Measurements from ENCODE around the gene PSMG4. TPM values are rescaled to one million over a fixed set of nuclear protein-coding genes. Genes with fewer than 3 reads are reported as not detected.
"Not testable (repeated sequence)": the region's sequence is repeated elsewhere in the genome, so short reads cannot be mapped to it uniquely, and the experiment has no call there.

Gene PSMG4
- total RNA-seq, 1 experiment from 2014 or later = 35.0 TPM

DNA sequence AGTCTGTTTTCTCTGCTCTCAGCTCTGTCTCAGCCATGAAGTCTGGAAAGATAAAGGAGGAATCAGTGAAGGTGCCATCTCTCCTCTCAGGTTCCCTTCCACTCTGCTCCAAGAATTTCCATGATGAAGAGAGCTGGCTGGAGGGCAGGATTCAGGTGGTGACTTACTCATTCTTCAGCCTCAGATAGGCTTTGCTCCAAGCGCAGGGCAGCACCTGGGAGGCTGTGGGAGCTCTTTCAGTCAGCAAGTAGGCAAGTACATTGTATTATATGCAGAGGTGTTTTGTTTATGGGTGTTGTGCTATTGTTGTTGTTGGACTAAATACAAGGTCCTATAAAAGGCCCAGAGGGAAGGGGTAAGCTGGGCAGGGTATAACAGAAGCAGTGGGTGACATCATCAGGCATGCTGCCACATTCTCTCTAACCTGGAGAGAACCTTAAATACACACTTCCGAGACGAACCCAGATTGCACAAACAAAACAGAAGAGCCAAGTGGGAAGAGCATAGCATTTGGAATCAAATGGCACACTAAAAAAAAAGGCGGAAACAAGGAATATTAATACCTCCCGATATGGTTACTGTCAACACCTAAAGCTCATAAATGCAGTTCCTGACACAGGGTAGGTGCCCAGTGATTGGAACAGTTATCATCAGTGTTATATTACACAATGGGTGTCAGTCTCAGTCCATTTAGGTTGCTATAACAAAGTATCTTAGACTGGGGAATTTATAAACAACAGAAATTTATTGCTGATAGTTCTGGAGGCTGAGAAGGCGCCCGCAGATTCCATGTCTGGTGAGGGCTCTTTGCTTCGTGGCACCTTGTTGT lies 14.5 kb upstream of the PSMG4 start:
- Histone ChIP-seq H3K4me3 (replicated peaks in 1 of 2; ENCODE audit: low read depth in 1 of 2, low read length in 2 of 2) (no peak overlapping the region), H3K4me2 (ENCODE audit: low read length) (no peak overlapping the region), H3K36me3 (ENCODE audit: control insufficient read depth in 1 of 2, insufficient read depth in 2 of 2, low read length in 2 of 2) (no peaks in the 10 kb centered on the region), H2AFZ (ENCODE audit: low read depth, low read length, poor library complexity, severe bottlenecking) (no peak overlapping the region), H3K9ac (ENCODE audit: low read length) (no peak overlapping the region), H3K4me1 (ENCODE audit: control insufficient read depth in 1 of 2, insufficient read depth in 2 of 2, low read length in 2 of 2) (peaks cover 0 to 14% of the 10 kb centered on the region in 2 experiments; a peak in 2 of 4 replicates), H3K27ac (ENCODE audit: low read depth, low read length) (no peak overlapping the region), H3K27me3 (ENCODE audit: insufficient read depth, low read length) (no peaks in the 10 kb centered on the region), H4K20me1 (ENCODE audit: insufficient read depth) (no peaks in the 10 kb centered on the region), H3K79me2 (ENCODE audit: insufficient read depth, low read length) (no peaks in the 10 kb centered on the region), H3K9me3 (ENCODE audit: control insufficient read depth in 1 of 2, insufficient read depth in 1 of 2, low read depth in 1 of 2, low read length in 2 of 2) (no peaks in the 10 kb centered on the region), H3K9me2 (ENCODE audit: insufficient read depth) (no peaks in the 10 kb centered on the region)
- intact Hi-C loops (cut with micrococcal nuclease) = no loop called here
- ChIA-PET CTCF (no interaction called here), POLR2A (interaction anchor here (1.4 kb wide), 1 partner anchor 87 kb away, joined by 3 read pairs; the partner anchor contains the start of gene TUBB2A), RAD21 (ENCODE audit: low non-redundant PET in 1 of 2, low total read pairs in 2 of 2, uncharacterized antibody in 2 of 2, unreplicated experiment in 2 of 2) (no interaction called here)
- TF ChIP-seq CEBPB (IDR thresholded peaks at IDR 0.05; ENCODE audit: low read depth) (no peak), ELF1 (IDR thresholded peaks at IDR 0.05; ENCODE audit: borderline replicate concordance, low read depth) (no peak), POLR2A (IDR thresholded peaks at IDR 0.05; ENCODE audit: borderline replicate concordance, extremely low read depth, insufficient read depth, insufficient read length) (no peak), JUND (IDR thresholded peaks at IDR 0.05) (no peak), EZH2 (IDR thresholded peaks at IDR 0.05) (no peak), POLR2AphosphoS5 (IDR thresholded peaks at IDR 0.05; ENCODE audit: low read depth, low read length) (no peak), RAD21 (IDR thresholded peaks at IDR 0.05; ENCODE audit: low read depth) (no peak), TCF7L2 (IDR thresholded peaks at IDR 0.05; ENCODE audit: borderline replicate concordance, extremely low read depth, insufficient read depth, insufficient read length) (no peak)
- TF ChIP-seq, protein P1, sequence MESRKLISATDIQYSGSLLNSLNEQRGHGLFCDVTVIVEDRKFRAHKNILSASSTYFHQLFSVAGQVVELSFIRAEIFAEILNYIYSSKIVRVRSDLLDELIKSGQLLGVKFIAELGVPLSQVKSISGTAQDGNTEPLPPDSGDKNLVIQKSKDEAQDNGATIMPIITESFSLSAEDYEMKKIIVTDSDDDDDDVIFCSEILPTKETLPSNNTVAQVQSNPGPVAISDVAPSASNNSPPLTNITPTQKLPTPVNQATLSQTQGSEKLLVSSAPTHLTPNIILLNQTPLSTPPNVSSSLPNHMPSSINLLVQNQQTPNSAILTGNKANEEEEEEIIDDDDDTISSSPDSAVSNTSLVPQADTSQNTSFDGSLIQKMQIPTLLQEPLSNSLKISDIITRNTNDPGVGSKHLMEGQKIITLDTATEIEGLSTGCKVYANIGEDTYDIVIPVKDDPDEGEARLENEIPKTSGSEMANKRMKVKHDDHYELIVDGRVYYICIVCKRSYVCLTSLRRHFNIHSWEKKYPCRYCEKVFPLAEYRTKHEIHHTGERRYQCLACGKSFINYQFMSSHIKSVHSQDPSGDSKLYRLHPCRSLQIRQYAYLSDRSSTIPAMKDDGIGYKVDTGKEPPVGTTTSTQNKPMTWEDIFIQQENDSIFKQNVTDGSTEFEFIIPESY (IDR thresholded peaks at IDR 0.05; ENCODE audit: extremely low read depth, insufficient replicate concordance, low read length) = no peak
- TF ChIP-seq, protein P2, sequence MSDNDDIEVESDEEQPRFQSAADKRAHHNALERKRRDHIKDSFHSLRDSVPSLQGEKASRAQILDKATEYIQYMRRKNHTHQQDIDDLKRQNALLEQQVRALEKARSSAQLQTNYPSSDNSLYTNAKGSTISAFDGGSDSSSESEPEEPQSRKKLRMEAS (IDR thresholded peaks at IDR 0.05) = no peak
- DNase-seq (ENCODE audit: low read depth, low spot score) (no peak), ATAC-seq (no peak)
- BruUV-seq (replicated peaks) = no TSS peak

DNA sequence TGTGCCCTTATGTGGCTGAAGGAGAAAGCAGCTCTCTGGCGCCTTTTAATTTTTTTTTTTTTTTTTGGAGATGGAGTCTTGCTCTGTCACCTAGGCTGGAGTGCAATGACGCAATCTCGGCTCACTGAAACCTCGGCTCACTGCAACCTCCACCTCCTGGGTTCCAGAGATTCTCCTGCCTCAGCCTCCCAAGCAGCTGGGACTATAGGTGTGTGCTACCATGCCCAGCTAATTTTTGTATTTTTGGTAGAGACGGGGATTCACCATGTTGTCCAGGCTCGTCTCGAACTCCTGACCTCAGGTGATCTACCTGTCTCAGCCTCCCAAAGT lies 13.9 kb upstream of the PSMG4 start:
- POLR2A ChIA-PET = interaction anchor here (1.4 kb wide), 1 partner anchor 88 kb away, joined by 3 read pairs; the partner anchor contains the start of gene TUBB2A
- H3K9ac ChIP-seq (ENCODE audit: low read length); H3K4me3 ChIP-seq (replicated peaks in 1 of 2; ENCODE audit: low read depth in 1 of 2, low read length in 2 of 2); intact Hi-C loops (cut with micrococcal nuclease); ATAC-seq; DNase-seq (ENCODE audit: low read depth, low spot score); H3K9me2 ChIP-seq (ENCODE audit: insufficient read depth); BruUV-seq (replicated peaks); H3K27ac ChIP-seq (ENCODE audit: low read depth, low read length); CTCF ChIA-PET; H3K27me3 ChIP-seq (ENCODE audit: insufficient read depth, low read length); H2AFZ ChIP-seq (ENCODE audit: low read depth, low read length, poor library complexity, severe bottlenecking); H4K20me1 ChIP-seq (ENCODE audit: insufficient read depth); H3K9me3 ChIP-seq (ENCODE audit: control insufficient read depth in 1 of 2, insufficient read depth in 1 of 2, low read depth in 1 of 2, low read length in 2 of 2); H3K4me2 ChIP-seq (ENCODE audit: low read length); RAD21 ChIA-PET (ENCODE audit: low non-redundant PET in 1 of 2, low total read pairs in 2 of 2, uncharacterized antibody in 2 of 2, unreplicated experiment in 2 of 2); H3K79me2 ChIP-seq (ENCODE audit: insufficient read depth, low read length); H3K36me3 ChIP-seq (ENCODE audit: control insufficient read depth in 1 of 2, insufficient read depth in 2 of 2, low read length in 2 of 2): not testable (repeated sequence)
- peaks cover 0 to 10% of the 10 kb centered on the region in 2 experiments; a peak in 2 of 4 replicates for H3K4me1 ChIP-seq (ENCODE audit: control insufficient read depth in 1 of 2, insufficient read depth in 2 of 2, low read length in 2 of 2)
